Measurements from ENCODE around the gene FBRSL1. TPM values are rescaled to one million over a fixed set of nuclear protein-coding genes. Genes with fewer than 3 reads are reported as not detected.

Gene FBRSL1
- total and polyA plus RNA-seq, 2 of the 8 experiments (the other 6 are each of a cell fraction or from before 2014, with no cell fraction given), result 18.4 to 109 TPM

- Histone ChIP-seq H3K4me3 (ENCODE audit: extremely low read depth in 1 of 4, insufficient read depth in 2 of 4, low read depth in 3 of 4, low read length in 4 of 4) (no peak overlapping the region), H4K91ac (replicated peaks; ENCODE audit: insufficient read length, low read length) (no peak overlapping the region), H4K20me1 (replicated peaks in 1 of 2; ENCODE audit: control insufficient read depth in 1 of 2, insufficient read depth in 2 of 2, low read length in 2 of 2) (no peaks in the 10 kb centered on the region), H3K36me3 (ENCODE audit: control insufficient read depth in 2 of 4, insufficient read depth in 4 of 4, low read length in 3 of 4) (no peaks in the 10 kb centered on the region), H2BK120ac (replicated peaks; ENCODE audit: low read depth, low read length) (no peak overlapping the region), H3K14ac (ENCODE audit: insufficient read length) (no peak overlapping the region), H2BK15ac (ENCODE audit: low read length) (no peak overlapping the region), H4K8ac (ENCODE audit: extremely low read depth, insufficient read depth, low read length) (no peak overlapping the region), H2AFZ (ENCODE audit: low read length) (no peak overlapping the region), H3K27ac (ENCODE audit: low read depth, low read length) (no peak overlapping the region), H2BK12ac (ENCODE audit: low read depth, low read length) (no peak overlapping the region), H3K79me2 (ENCODE audit: control insufficient read depth in 1 of 2, insufficient read depth in 2 of 2, low read length in 2 of 2) (no peaks in the 10 kb centered on the region), H3K4me1 (replicated peaks in 1 of 4; ENCODE audit: control insufficient read depth in 3 of 4, insufficient read depth in 4 of 4, low read length in 3 of 4) (peaks cover 0 to 3% (median 0%) of the 10 kb centered on the region in 4 experiments; a peak in 1 of 7 replicates), H2BK5ac (ENCODE audit: low read depth, low read length) (no peak overlapping the region), H3K18ac (ENCODE audit: extremely low read depth, low read length) (no peak overlapping the region), H3K9me3 (ENCODE audit: insufficient read depth in 2 of 2, low read depth in 1 of 2, low read length in 1 of 2) (peaks cover 0 to 9% of the 10 kb centered on the region in 2 experiments; a peak in 2 of 4 replicates), H3K4ac (replicated peaks; ENCODE audit: insufficient read length, low read depth, low read length) (no peak overlapping the region), H3K9ac (replicated peaks in 1 of 4; ENCODE audit: extremely low read depth in 1 of 4, low read depth in 3 of 4, low read length in 3 of 4) (no peak overlapping the region), H2AK5ac (ENCODE audit: low read depth, low read length) (no peak overlapping the region), H3K23ac (ENCODE audit: insufficient read length) (no peak overlapping the region), H3K56ac (replicated peaks; ENCODE audit: insufficient read length, low read depth, low read length) (no peak overlapping the region), H2BK20ac (ENCODE audit: low read length) (no peak overlapping the region), H3K27me3 (replicated peaks in 1 of 4; ENCODE audit: control insufficient read depth in 3 of 4, extremely low read depth in 1 of 4, insufficient read depth in 3 of 4, low read length in 3 of 4) (peaks cover 5 to 47% (median 34%) of the 10 kb centered on the region in 4 experiments), H3K23me2 (ENCODE audit: low read depth, low read length) (peaks cover under 1% of the 10 kb centered on the region; the same call in 1 of the 2 replicates), H4K5ac (ENCODE audit: insufficient read length, low read depth, low read length) (no peak overlapping the region), H3K79me1 (ENCODE audit: low read depth, low read length) (no peaks in the 10 kb centered on the region), H3K4me2 (ENCODE audit: insufficient read depth in 1 of 2, low read depth in 2 of 2, low read length in 2 of 2) (no peak overlapping the region; a peak in 1 of 4 replicates)
- ChIA-PET POLR2A (ENCODE audit: partially characterized antibody) (no interaction called here), CTCF (ENCODE audit: partially characterized antibody) (no interaction called here)
- DNase-seq (ENCODE audit: low read depth in 1 of 2, low spot score in 2 of 2) (no peak), FAIRE-seq (no peak)
- WGBS, 2 experiments (ENCODE audit: extremely low coverage in 1 of 2, insufficient coverage in 1 of 2, insufficient read length in 1 of 2, insufficient replicate concordance in 2 of 2, low coverage in 1 of 2, low lambda C conversion rate in 2 of 2, missing lambda C conversion rate in 1 of 2), result 57% methylated on average over 8 of the region's 9 CpGs; no CpG with 5 or more reads in 1 of the 2 experiments
- TF ChIP-seq TCF12 (IDR thresholded peaks at IDR 0.05; ENCODE audit: low read depth, low read length) (no peak), EP300 (IDR thresholded peaks at IDR 0.05; ENCODE audit: borderline replicate concordance in 1 of 2, low read depth in 2 of 2, low read length in 2 of 2) (no peak), TAF7 (optimal IDR thresholded peaks at IDR 0.05; ENCODE audit: borderline replicate concordance, low read depth, low read length) (no peak), RBBP5 (IDR thresholded peaks at IDR 0.05; ENCODE audit: borderline replicate concordance, low read depth, low read length) (no peak), SRF (IDR thresholded peaks at IDR 0.05; ENCODE audit: low read depth, low read length) (no peak), KDM1A (IDR thresholded peaks at IDR 0.05; ENCODE audit: borderline replicate concordance, low read length) (no peak), E2F6 (IDR thresholded peaks at IDR 0.05) (no peak), CREB1 (IDR thresholded peaks at IDR 0.05) (no peak), JUN (IDR thresholded peaks at IDR 0.05; ENCODE audit: low read depth, low read length) (no peak), CHD1 (IDR thresholded peaks at IDR 0.05; ENCODE audit: low read depth, low read length) (no peak), JUND (IDR thresholded peaks at IDR 0.05; ENCODE audit: low read length) (no peak), SUZ12 (IDR thresholded peaks at IDR 0.05; ENCODE audit: low read length) (no peak)
These were observed 20.5 kb upstream of the FBRSL1 start for GRCh38 chr12:132469423-132469822.
